HG03196 (cell line): ENCODE measurements around the gene FKBP8.
"Not testable (repeated sequence)": the region's sequence is repeated elsewhere in the genome, so short reads cannot be mapped to it uniquely, and the experiment has no call there.

Source experiments
- ATAC-seq: cut with Tn5 transposase; IDR thresholded peaks from one replicate; pipeline ENCODE4 v1.9.1; 2021; ENCODE audit not compliant: unreplicated experiment

The FKBP8 gene

DNA sequence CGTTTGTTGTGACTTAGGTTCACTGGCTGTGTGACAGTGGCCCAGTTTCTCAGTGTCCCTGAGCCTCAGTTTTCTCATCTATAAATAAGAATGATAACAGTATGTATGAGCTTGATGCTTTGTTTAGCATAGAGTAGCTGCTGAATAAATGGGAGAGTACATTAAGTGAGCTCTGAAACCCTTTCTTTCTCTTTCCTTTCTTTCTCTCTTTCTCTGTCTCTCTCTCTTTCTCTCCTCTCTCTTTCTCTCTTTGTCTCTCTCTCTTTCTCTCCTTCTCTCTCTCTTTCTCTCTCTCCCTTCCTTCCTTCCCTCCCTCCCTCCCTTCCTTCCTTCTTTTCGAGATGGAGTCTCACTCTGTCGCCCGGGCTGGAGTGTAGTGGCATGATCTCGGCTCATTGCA lies 16.3 kb upstream of the FKBP8 start:
- ATAC-seq = no peak

DNA sequence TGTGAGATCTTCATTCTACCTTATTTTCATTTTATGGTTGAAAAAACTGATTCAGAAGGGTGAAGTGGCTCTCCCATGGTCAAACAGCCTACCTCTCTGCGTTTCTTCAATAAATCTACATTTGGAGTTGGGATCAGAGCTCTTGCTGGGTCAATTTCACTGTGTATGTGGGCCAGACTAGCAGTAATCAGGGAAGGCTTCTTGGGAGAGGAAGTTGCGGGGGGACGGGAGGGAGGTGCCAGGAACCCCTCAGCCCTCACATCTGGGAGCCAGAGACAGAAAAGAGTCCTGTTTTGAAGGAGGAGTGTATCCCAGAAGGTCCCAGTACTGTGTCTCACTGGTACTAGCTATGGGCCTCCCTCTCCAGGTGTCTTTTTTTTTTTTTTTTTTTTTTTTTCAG lies 15.2 kb upstream of the FKBP8 start:
- ATAC-seq = no peak

DNA sequence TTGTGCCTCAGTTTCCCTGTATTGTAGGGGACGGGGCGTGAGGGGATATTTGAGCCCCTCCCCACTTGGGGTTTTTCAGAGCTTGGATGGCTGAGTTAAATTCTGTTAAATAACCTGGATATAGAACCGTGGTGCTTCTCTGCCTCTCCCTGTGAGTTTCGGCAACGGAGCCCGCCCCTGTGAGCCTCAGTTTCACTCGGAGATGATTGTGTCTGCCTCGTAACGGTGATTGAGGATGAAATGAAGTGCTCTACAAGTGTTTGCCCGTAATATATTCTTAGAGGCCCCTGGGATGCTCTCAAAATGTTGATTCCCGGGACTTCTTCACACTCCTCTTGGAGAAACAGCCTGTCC lies 14.8 kb upstream of the FKBP8 start:
- no peak for ATAC-seq

DNA sequence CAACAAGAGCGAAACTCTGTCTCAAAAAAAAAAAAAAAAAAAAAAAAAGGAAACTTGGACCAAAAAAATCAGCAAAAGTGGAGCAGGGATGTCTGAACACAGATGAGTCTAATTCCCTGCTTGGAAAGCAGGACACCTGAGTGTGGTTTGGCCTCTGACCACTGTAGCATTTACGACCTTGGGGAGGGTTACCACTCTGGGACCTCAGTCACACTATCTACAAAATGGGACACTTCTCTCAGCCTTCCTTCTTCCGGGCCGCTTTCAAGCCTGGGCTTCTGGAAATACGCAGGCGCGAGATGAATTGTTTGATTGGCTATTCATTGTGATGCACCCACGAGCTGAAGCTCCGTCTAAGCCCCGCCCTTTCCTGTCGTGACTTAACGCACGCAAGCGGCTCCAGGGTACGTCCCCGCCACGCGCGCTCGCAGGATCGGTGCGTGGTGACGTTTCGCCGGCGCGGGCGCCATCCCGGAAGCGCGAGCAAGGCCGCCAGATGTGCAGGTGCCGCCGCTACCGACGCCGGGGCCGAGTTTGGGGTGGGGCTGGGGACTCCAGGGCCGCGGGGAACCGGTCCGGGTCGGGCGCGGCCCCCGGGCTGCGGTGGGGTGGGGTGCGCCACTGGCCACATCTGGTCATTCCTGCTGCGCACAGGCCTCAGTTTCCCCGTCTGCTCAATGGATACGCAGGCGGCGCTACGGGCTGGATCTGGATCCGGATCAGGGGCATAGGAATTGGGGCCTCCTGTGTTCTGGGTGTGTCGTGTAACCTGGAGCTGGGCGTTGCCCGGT lies 14.2 kb upstream of the FKBP8 start, which contains the start of gene KXD1:
Gene KXD1, plus strand, starts transcription at position 460 of the 791 bp plus-strand sequence. CDS start 4,187 bp downstream, outside the sequence.
- peak; percentile 89 for ATAC-seq

DNA sequence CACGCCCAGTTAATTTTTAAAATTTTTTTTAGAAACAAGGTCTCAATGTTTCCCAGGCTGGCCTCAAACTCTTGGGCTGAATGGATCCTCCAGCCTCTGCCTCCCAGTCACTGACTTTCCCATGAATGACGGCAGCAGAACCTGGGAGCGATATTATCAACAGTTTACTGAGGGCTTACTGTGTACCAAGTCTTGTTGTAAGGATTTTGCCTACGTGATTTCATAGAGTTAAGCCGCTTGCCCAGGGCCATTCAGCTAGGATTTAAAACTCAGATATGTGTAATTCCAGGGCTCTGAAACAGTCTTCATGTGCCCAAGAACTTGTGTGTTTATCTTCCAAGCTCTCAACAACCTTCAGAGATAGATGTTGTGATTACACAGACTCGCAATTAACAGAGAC lies 8.3 kb upstream of the FKBP8 start:
- ATAC-seq = no peak

DNA sequence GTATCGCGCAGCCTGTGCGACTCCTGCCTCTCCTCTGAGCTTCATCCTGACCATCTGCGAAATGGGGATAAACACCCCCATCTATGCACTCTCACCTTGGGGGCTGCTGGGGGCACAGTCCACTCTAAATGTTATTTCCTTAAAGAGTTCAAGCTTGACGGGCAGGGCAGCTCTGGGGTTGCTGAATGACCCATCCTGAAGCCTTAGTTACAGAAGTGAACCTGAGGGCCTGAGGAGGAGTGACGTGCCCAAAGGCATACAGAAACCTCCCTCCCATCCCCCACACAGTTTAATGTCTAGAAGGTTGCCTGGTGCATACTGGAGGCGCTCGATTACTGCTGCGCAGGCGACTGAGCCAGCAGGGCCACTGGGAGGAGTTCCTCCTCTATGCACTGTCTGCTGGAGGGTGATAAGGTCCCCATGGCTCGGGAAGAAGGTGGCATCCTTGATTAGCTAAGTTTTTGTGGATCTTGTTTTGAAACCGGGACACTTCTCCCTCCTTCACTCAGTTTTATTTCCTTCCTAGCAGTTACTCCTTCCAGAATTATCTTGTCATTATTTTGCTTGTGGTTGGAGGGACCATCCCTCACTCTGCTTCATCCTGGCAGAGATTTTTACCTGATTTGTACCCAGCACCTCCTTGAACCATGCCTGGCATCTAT lies 572 bp upstream of the FKBP8 start:
- ATAC-seq = peak; percentile 46

DNA sequence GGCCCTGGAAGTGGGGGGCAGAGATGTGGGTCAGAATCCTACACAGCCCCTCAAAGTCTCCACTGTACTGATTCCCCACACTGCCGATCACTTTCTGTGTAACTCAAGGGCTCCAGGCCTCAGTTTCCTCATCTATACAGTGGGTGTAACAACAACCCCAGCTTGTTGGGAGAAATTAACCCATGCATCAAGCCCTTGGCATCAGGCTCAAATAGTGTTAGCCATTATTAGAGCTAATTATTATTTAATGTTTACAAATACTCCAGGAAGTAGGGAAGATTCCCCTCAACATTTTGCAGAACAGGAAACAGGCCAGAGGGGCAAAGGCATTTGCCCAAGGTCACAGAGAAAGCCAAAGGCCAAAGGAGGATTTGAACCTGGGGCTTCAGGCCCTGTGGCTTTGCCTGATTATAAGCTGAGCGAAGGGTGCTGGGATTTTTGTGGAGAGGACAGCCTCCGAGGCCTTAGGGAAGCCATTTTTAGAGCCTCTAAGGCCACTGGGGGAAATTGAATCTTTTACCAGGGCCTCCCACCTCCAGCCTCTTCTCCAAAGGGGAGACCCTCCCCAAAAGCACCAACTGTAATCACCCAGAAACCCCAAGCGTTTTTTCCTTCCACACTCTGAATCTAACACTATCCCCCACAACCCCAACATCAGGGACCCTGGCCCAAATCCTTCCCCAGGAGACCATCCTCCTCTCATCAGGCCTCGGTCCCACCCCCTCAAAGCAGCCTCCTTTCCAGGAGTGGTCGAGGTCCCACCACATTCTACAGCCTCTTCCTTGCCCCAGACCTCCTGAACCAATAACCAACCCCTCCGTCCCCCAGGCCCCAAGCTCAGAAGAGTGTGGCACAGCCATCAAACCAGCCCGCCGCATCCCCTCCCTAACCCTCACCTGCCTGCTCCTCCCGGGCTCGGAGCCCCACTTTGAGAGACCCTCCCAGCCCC lies 1.1 kb downstream of the FKBP8 start:
- no peak for ATAC-seq

DNA sequence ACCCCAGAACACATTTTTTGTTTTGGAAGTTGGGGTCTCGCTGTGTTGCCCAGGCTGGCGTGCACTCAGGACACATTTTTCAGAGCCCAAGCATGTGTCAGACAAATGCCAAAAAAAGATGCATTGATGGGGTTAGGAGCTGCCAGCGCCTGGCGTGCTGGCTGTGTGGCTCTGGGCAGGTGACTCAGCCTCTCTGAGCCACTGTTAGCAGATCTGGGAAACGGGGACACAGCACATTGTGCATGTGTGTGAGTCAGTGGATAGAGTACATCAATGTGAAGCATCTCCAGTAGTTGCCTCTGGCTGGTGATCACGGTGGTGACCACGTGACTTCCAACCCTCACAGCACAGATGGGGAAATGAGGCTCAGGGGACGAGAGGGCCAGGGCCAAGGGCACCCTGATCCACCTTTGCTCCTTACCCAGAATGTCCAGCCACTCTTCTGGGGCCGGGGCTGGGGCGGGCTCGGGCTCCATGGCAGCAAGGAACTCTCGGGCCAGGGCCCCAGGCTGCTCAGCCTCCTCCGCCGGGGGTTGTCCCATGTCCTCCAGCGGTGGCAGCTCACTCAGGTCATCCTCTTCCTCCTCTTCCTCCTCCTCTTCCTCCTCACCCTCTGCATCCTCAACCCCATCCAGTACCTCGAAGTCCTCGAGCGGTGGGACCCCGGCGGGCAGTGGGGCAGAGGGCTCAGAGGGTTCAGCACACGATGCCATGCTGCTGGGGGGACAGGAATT lies 1.9 kb downstream of the FKBP8 start:
- no peak for ATAC-seq

DNA sequence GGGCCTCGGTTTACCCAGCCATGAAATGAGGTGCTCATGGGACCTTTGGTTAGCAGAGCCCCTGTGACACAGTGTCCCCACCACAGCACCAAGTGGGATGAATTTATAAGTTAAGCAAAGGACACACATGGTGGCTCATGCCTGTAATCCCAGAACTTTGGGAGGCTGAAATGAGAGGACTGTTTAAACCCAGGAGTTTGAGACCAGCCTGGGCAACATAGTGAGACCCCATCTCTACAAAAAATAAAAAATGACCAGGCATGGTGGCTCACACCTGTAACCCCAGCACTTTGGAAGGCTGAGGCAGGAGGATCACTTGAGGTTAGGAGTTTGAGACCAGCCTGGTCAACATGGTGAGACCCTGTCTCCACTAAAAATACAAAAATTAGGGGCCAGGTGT lies 3.2 kb downstream of the FKBP8 start:
- not testable (repeated sequence) for ATAC-seq

DNA sequence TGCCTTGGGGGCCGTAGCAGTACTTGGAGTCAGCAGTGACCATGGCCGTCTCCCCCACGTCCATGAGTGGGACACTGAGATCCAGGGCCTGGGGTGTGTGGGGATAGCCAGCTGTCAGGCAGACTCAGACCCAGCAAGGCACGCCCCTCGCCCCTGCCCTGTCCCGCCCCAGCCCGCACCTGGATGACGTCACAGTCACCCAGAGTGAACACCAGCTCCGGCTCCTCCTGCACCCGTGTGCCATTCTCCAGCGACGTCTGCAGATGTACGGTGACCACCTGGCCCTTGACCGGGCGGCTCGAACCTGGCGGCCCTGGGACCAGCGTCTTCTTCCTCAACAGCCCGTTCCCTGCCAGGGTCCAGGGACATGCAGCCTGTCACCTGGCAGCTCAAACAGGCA lies 4.0 kb downstream of the FKBP8 start:
- ATAC-seq = no peak

DNA sequence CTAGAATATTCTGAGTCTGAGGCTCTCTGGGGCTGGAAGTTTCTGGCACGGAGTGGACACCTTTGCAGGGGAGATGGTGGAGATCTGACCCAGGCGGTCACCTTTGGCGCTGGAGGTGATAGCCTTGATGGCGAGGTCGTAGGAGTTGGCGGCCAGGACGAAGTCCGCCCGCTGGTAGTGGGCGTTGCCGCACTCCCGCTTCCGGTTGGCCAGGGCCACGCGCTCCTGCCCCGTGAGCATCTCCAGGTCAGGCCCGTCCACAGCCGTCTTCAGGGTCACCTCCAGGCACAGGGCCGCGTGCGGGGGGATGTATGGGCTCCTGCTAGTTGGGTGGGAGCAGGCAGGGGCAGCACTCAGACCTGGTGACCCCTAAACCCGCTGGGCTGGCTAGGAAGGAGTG lies 5.3 kb downstream of the FKBP8 start:
- ATAC-seq = no peak

DNA sequence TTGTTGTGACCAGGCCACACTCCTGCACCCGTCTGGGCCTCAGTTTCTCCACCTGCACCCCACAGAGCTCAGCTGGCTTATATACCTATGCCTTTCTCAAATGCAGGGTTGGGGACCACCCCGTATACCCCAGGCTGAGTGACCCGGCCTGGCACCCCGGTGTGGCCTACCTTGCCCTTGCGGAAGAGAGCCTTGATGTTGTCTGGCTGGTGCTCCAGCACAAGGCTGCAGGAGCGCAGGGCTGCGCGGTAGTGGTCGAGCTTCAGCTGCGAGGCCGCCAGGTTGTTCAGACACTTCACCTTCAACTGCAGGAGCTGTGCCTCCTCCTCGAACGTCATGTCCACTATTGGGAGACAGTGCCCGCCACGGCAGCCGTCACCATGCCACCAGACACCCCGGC lies 5.9 kb downstream of the FKBP8 start:
- ATAC-seq = no peak

DNA sequence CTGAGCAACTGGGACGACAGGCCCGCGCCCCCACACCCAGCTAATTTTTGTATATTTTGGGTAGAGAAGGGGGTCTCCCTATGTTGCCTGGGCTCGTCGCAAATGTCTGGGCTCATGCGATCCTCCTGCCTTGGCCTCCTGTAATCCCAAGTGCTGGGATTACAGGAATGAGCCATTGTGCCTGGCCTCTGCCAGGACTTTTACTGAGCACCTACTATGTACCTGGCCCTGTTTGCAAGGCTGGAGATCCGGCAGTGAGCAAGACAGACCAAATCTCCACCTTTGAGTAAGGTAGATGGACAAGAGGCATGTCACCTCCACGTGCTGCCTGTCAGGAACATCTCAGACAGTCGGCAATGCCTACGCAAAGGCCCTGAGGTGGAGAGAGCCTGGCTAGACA lies 6.9 kb downstream of the FKBP8 start:
- no peak for ATAC-seq

DNA sequence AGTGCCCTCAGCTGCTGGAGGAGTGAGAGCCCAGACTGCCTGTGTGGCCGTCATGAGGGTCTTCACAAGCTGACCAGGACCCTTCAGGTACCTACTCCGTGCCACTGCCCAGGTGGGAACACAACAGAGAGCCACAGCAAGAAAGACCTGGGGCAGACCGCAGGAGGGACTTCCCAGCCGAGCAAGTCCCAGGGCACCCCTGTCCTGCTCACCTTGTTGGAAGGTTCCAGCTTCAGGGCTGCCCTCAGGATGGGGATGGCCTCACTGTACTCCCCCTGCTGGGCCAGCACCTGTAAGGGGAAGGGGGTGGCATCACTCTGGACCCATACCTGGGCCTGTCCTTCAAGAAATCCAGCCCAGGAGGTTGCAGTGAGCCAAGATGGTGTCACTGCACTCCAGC lies 10.3 kb downstream of the FKBP8 start:
- ATAC-seq = no peak

DNA sequence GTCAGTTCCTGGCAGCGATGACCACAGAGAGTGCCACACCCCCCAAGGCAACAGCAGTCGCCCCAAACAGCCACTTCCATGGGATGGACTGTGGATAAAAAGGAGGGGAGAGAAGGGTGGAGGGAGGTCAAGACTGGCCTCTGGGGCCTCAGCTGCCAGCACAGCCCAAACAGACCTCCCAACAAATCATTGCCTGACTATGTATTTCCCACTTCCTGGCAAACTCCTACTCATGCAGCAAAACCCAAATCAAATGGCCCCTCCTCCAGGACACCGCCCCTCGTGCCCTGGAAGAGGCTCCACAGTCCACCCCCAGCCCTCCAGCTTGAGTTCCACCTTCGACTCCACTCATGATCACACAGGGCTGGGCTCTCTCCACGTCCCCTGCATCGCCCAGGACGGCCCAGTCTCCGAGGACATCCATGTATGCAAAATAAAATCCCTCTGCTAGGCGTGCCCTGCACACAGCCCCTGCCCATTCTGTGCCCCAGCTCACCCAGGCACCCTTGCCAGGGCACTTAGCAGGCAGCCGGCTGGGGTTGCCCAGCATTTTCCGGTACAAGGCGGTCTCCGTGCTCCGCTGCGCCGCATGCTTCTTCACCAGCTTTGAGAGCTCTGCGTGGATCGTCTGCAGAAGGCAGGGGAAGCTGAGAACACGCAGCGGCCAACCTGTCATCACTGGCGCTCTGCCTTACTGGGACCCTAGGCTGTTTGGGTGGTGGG lies 11.0 kb downstream of the FKBP8 start:
- no peak for ATAC-seq

DNA sequence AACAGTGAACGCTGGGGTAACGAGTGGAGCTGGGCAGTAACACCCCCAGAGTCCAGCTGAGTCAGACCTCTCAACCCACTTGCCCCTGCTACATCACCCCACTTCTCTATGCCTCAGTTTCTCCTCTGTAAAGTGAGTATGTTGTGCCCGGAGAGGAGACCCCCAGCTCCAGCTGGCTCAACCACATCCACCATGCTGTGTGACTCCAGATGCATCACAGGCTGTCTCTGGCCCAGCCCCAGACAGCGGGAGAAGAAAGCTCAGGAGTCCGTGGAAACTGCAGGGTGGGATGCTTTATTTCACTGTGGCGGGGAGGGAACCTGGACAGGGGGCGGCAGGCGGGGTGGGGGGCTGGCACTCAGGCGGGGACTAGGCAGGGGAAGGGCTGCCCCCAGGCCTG lies 11.9 kb downstream of the FKBP8 start:
- ATAC-seq = no peak

DNA sequence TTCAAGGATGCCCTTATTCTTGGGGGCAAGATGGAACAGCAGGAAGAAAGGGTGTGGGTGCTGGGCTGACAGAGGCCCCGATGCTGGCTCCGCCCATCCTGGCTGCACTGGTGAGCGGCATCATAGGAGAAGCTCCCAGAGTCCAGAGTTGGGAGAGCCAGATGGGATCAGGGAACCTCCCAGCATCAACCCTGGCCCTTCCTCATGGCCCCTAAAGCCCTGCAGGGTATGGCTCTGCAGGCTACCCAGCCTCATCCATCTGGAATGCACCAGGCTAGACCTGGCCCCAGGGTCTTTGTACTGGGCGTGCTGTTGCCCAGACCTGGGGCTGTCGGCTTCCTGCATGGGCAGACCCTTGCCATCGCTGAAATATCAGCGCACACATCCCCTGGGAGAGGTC lies 13.6 kb downstream of the FKBP8 start:
- ATAC-seq = no peak

DNA sequence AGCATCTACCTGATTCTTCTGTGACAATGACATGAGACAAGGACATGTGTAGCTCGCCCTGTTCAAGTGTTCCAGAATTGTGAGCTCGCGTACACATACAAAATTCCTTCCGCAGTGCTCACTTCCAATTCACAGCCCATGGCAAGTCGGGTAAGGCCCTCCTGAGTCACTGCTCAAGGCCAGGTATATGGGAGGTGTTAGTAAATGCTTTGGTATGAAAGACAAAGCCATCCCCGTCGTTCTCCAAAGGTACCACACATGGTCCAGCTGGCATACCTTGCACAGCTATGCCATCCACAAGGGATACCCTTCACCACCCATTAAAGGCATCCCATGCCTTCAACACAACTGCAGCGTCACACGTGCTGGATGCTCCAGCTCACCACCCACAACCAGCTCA lies 17.1 kb downstream of the FKBP8 start:
- ATAC-seq = no peak

DNA sequence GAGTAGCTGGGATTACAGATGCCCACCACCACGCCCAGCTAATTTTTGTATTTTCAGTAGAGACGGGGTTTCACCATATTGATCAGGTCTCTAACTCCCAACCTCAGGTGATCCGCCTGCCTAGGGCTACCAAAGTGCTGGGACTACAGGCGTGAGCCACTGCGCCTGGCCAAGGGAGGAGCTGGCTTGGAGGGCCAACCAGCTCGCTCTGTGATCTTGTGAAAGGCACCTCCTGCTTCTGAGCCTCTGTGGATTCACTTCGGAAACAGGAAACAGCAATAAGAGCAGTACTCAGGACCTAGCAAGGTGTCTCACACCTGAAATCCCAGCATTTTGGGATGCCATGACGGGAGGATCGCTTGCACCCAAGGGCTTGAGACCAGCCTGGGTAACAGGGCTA lies 19.5 kb downstream of the FKBP8 start:
- ATAC-seq = no peak

DNA sequence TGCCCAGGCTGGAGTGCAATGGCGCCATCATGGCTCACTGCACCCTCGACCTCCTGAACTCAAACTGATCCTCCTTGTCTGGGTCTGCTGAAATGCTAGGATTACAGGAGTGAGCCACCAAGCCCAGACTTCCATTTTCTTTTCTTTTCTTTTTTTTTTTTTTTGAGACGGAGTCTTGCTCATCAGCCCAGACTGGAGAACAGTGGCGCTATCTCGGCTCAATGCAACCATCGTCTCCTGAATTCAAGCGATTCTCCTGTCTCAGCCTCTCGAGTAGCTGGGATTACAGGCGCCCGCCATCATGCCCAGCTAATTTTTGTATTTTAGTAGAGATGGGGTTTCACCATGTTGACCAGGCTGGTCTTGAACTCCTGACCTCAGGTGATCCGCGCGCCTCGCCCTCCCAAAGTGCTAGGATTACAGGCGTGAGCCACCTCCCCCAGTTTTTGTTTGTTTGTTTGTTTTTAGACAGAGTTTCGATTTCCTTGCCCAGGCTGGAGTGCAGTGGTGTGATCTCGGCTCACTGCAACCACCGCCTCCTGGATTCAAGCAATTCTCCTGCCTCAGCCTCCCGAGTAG lies 20.4 kb downstream of the FKBP8 start:
- ATAC-seq = not testable (repeated sequence)
